ENCODE measurements around the gene FLYWCH2. TPM values are rescaled to one million over a fixed set of nuclear protein-coding genes. Genes with fewer than 3 reads are reported as not detected.

The FLYWCH2 gene
- total and polyA plus RNA-seq, 2 of the 8 experiments (the other 6 are each of a cell fraction or from before 2014, with no cell fraction given) = 16.4 to 30.7 TPM

DNA sequence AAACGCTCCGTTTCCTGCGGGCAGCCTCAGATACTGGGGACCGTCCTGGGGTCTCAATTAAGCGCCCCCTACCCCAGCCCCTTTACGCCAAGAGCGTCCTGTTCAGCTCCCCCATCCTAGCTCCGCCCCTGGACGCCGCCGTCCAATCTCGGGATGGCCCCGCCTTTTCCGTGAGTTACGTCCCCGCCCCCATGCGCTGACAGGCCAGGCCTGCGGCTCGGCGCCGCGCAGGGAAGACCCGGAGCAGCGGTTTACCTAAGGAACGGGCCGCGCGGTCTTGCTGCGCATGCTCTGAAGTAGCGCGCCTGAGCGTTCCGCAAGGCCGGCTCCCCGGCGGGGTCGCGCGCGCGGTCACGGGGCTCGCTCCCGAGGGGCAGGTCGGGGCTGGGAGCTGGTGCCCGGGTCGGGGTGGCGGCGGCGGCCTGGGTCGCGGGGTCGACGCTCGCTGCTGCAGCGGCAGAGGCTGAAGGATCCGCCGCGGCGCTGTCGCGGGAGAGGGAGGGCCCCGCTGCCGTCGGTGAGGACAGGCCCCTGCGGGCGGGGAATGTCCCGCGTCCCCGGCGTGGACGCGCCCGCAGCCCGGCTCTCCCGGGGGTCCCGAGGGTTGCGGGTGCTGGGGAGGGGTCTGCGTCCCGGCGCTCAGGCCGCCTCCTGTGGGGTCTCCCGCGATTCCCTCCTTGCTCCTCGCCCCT is 28.8 kb downstream of the FLYWCH2 start, which contains the start of gene FLYWCH1 (continued):
- TF ChIP-seq CHD7 (IDR thresholded peaks at IDR 0.05; ENCODE audit: insufficient replicate concordance, low read length) (no peak), BRCA1 (IDR thresholded peaks at IDR 0.05; ENCODE audit: low read depth, low read length) (no peak), ATF2 (IDR thresholded peaks at IDR 0.05; ENCODE audit: low read length) (no peak), CHD2 (IDR thresholded peaks at IDR 0.05; ENCODE audit: low read length) (0 out of 2 replicates have a peak, but pooled peaks have one; percentile 26), CREB1 (IDR thresholded peaks at IDR 0.05) (peak; percentile 79), POLR2AphosphoS5 (IDR thresholded peaks at IDR 0.05; ENCODE audit: low read depth, low read length) (no peak), RFX5 (IDR thresholded peaks at IDR 0.05; ENCODE audit: borderline replicate concordance, low read depth, low read length) (peak; percentile 44; the same call in 1 of the 2 replicates), SUZ12 (IDR thresholded peaks at IDR 0.05; ENCODE audit: low read length) (no peak)
